A549 (cell line): ENCODE data around the gene LTBP3.

Experiments used
- BCL3 ChIP-seq: fragments of >200 bp; sonication (Bioruptor Twin); formaldehyde crosslinking; IDR thresholded peaks from 3 replicates; pipeline ENCODE4 v1.6.1; 2016
- CEBPB ChIP-seq, 2 experiments: fragments of >200 bp in 1 of 2; sonication (Bioruptor Twin) in 1 of 2; formaldehyde crosslinking in 1 of 2; IDR thresholded peaks; 2 replicates each; pipeline ENCODE4 v1.6.1; 2012 to 2016
- CTCF ChIP-seq: fragments of >200 bp; sonication (Bioruptor Twin); formaldehyde crosslinking; IDR thresholded peaks from 3 replicates; pipeline ENCODE4 v1.5.1; 2016
- FOSL2 ChIP-seq, 2 experiments: fragments of 450-650 bp in 1 of 2; fragments of >200 bp in 1 of 2; sonication (Bioruptor Twin) in 1 of 2; formaldehyde crosslinking; IDR thresholded peaks; 2 replicates each; pipeline versions ENCODE4 v1.5.0 to v1.6.1; 2016 to 2020; ENCODE audit warnings: mild to moderate bottlenecking in 1 of 2, moderate library complexity in 1 of 2
- JUN ChIP-seq, 2 experiments: fragments of >200 bp; sonication (Bioruptor Twin); formaldehyde crosslinking; IDR thresholded peaks; 2 replicates in 1 of 2; 3 replicates in 1 of 2; pipeline ENCODE4 v1.6.1; 2016 to 2017
- KDM1A ChIP-seq: fragments of 200-600 bp; sonication (generic); IDR thresholded peaks from 2 replicates; pipeline ENCODE4 v1.6.1; 2016; ENCODE audit warnings: low read depth, mild to moderate bottlenecking
- MAX ChIP-seq: IDR thresholded peaks from 2 replicates; pipeline ENCODE4 v1.6.1; 2012
- NFE2L2 ChIP-seq: fragments of 150-350 bp; conservative IDR thresholded peaks from 2 replicates; pipeline ENCODE4 v1.6.1; 2014; ENCODE audit warnings: low read length
- NR3C1 ChIP-seq: fragments of >200 bp; sonication (Bioruptor Twin); formaldehyde crosslinking; IDR thresholded peaks from 3 replicates; pipeline ENCODE4 v1.6.1; 2017
- POLR2A ChIP-seq: IDR thresholded peaks from 2 replicates; pipeline ENCODE4 v1.6.1; 2012; ENCODE audit warnings: mild to moderate bottlenecking, low read length
- RCOR1 ChIP-seq: fragments of 150-350 bp; IDR thresholded peaks from 2 replicates; pipeline ENCODE4 v1.6.1; 2014; ENCODE audit warnings: antibody characterized with exemption, low read length, low read depth
- REST ChIP-seq: fragments of 200-600 bp; sonication (generic); IDR thresholded peaks from 2 replicates; pipeline ENCODE4 v1.6.1; 2016; ENCODE audit warnings: antibody characterized with exemption, mild to moderate bottlenecking, moderate library complexity
- RNF2 ChIP-seq: fragments of 200-600 bp; sonication (generic); IDR thresholded peaks from 2 replicates; pipeline ENCODE4 v1.6.1; 2016; ENCODE audit warnings: low read depth, mild to moderate bottlenecking, antibody characterized with exemption, moderate library complexity, borderline replicate concordance

GRCh38 chr11:65599216-65599954 is 41.2 kb upstream of the LTBP3 start:
- TF ChIP-seq BCL3, result no peak
- no peak for TF ChIP-seq POLR2A
- no peak for TF ChIP-seq CTCF
- no peak for TF ChIP-seq NFE2L2
- TF ChIP-seq REST, result no peak
- no peak for TF ChIP-seq RNF2
- no peak for TF ChIP-seq RCOR1
- no peak for TF ChIP-seq JUN (IDR thresholded peaks at IDR 0.05)
- TF ChIP-seq KDM1A, result no peak
- TF ChIP-seq FOSL2 (IDR thresholded peaks at IDR 0.05), result no peak
- no peak for TF ChIP-seq FOSL2 (CRISPR knock-in tag; IDR thresholded peaks at IDR 0.05)
- no peak for TF ChIP-seq NR3C1
- no peak for TF ChIP-seq CEBPB (IDR thresholded peaks at IDR 0.05)
- TF ChIP-seq MAX, result no peak
